Thoracic aorta (tissue), 2 donors: ENCODE results near the gene TM4SF4. TPM values are rescaled to one million over a fixed set of nuclear protein-coding genes. Genes with fewer than 3 reads are reported as not detected.
A peak's percentile ranks its signal among the peaks of the same experiment; 100 is the strongest.

ENCODE experiments used
- ATAC-seq: fragments of 150-250 bp; one replicate; pipeline ENCODE4 v1.8.0; 2017; ENCODE audit warnings: low read depth; ENCODE audit not compliant: insufficient number of reproducible peaks, low FRiP score
- DNase-seq: peaks from one replicate; pipeline ENCODE4 v3.0.0-alpha.2; 2020; ENCODE audit warnings: low spot score
- H3K27ac ChIP-seq, 2 donors: fragments of 200-600 bp; sonication (generic); 1 replicate in 1 of 2; 2 replicates in 1 of 2; pipeline ENCODE4 v1.5.1; 2016; ENCODE audit warnings: mild to moderate bottlenecking in 2 of 2, moderate library complexity in 2 of 2
- H3K27me3 ChIP-seq: fragments of 200-600 bp; sonication (generic); replicated peaks from 2 replicates; pipeline ENCODE4 v1.6.0; 2016; ENCODE audit warnings: mild to moderate bottlenecking; ENCODE audit not compliant: insufficient read depth
- H3K36me3 ChIP-seq: fragments of 200-600 bp; sonication (generic); one replicate; pipeline ENCODE4 v1.5.1; 2016
- H3K4me1 ChIP-seq, 2 donors: fragments of 200-600 bp; sonication (generic); 1 replicate in 1 of 2; 2 replicates in 1 of 2; pipeline versions ENCODE4 v1.5.1 to v1.6.0; 2016; ENCODE audit warnings: low read depth in 2 of 2, mild to moderate bottlenecking in 1 of 2; ENCODE audit not compliant: control insufficient read depth in 1 of 2
- H3K4me3 ChIP-seq: fragments of 200-600 bp; sonication (generic); 2 replicates; pipeline ENCODE4 v1.5.1; 2016; ENCODE audit warnings: mild to moderate bottlenecking
- H3K9me3 ChIP-seq: fragments of 200-600 bp; sonication (generic); 2 replicates; pipeline ENCODE4 v1.5.1; 2016
- total RNA-seq, 2 donors: library from RNA; depleted of rRNA; stranded (reverse); fragments of >200 nt; gene quantifications; one replicate each; pipeline versions ENCODE4 v1.1.0 to v1.2.3, GENCODE V29; 2016
- TF ChIP-seq, protein P1 (sequence below): fragments of 200-600 bp; sonication (generic); IDR thresholded peaks from one replicate; pipeline ENCODE4 v1.5.1; 2019; ENCODE audit warnings: antibody characterized with exemption

Gene TM4SF4
- total RNA-seq, 2 donors from 2014 or later = not detected

- Histone ChIP-seq H3K36me3 (no peaks in the 10 kb centered on the region), H3K4me1 (peaks cover 25 to 34% of the 10 kb centered on the region in 2 donors), H3K27me3 (no peaks in the 10 kb centered on the region), H3K9me3 (no peaks in the 10 kb centered on the region), H3K27ac (peak overlapping the region; percentile 57 to 58), H3K4me3 (no peak overlapping the region)
- ATAC-seq (peak; percentile 95), DNase-seq (peak; percentile 33)
- TF ChIP-seq, protein P1, sequence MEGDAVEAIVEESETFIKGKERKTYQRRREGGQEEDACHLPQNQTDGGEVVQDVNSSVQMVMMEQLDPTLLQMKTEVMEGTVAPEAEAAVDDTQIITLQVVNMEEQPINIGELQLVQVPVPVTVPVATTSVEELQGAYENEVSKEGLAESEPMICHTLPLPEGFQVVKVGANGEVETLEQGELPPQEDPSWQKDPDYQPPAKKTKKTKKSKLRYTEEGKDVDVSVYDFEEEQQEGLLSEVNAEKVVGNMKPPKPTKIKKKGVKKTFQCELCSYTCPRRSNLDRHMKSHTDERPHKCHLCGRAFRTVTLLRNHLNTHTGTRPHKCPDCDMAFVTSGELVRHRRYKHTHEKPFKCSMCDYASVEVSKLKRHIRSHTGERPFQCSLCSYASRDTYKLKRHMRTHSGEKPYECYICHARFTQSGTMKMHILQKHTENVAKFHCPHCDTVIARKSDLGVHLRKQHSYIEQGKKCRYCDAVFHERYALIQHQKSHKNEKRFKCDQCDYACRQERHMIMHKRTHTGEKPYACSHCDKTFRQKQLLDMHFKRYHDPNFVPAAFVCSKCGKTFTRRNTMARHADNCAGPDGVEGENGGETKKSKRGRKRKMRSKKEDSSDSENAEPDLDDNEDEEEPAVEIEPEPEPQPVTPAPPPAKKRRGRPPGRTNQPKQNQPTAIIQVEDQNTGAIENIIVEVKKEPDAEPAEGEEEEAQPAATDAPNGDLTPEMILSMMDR = no peak
Observed at GRCh38 chr3:149473357-149474249, 894 bp upstream of the TM4SF4 start.

GRCh38 chr3:149475451-149476060, 1.1 kb downstream of the TM4SF4 start:
- Histone ChIP-seq H3K27ac (no peak overlapping the region), H3K4me1 (peaks cover 31 to 40% of the 10 kb centered on the region in 2 donors), H3K27me3 (no peaks in the 10 kb centered on the region), H3K9me3 (no peaks in the 10 kb centered on the region), H3K4me3 (no peak overlapping the region), H3K36me3 (no peaks in the 10 kb centered on the region)
- TF ChIP-seq, protein P1 = no peak
- ATAC-seq = no peak
- no peak for DNase-seq

- no peak for ATAC-seq
- TF ChIP-seq, protein P1 = no peak
- no peak for DNase-seq
Observed at GRCh38 chr3:149476225-149476624, 1.7 kb downstream of the TM4SF4 start.

GRCh38 chr3:149479621-149480325, 5.3 kb downstream of the TM4SF4 start:
- ATAC-seq = no peak
- no peaks in the 10 kb centered on the region for H3K27me3 ChIP-seq
- no peaks in the 10 kb centered on the region for H3K9me3 ChIP-seq
- no peaks in the 10 kb centered on the region for H3K36me3 ChIP-seq
- peaks cover 6 to 14% of the 10 kb centered on the region in 2 donors for H3K4me1 ChIP-seq
- TF ChIP-seq, protein P1 = no peak
- H3K27ac ChIP-seq = peak overlapping the region; percentile 55 to 70
- no peak for DNase-seq
- H3K4me3 ChIP-seq = no peak overlapping the region

More at GRCh38 chr3:149476225-149476624, 1.7 kb downstream of the TM4SF4 start:
- Histone ChIP-seq H3K9me3 (no peaks in the 10 kb centered on the region), H3K4me1 (peaks cover 31 to 40% of the 10 kb centered on the region in 2 donors), H3K27ac (no peak overlapping the region), H3K36me3 (no peaks in the 10 kb centered on the region), H3K4me3 (no peak overlapping the region), H3K27me3 (no peaks in the 10 kb centered on the region)
